ENCODE results near the gene ANO2.

Gene ANO2

GRCh38 chr12:5571115-5571514 is 373.9 kb downstream of the ANO2 start:
- Histone ChIP-seq H3K36me3 (replicated peaks) (no peaks in the 10 kb centered on the region), H3K27me3 (replicated peaks) (no peaks in the 10 kb centered on the region), H3K27ac (no peak overlapping the region), H3K4me3 (ENCODE audit: low read depth, low read length) (no peak overlapping the region)
- no peak for DNase-seq
- in situ Hi-C loops (cut with HindIII; ENCODE audit: low pct_ligation_motif_present, low sequenced_read_pairs), result no loop called here
- no peak for TF ChIP-seq CTCF (IDR thresholded peaks at IDR 0.05; ENCODE audit: low read depth, low read length, missing control alignments)

GRCh38 chr12:5570416-5570815 is 374.6 kb downstream of the ANO2 start:
- TF ChIP-seq CTCF (IDR thresholded peaks at IDR 0.05; ENCODE audit: low read depth, low read length, missing control alignments), result no peak
- Histone ChIP-seq H3K4me3 (ENCODE audit: low read depth, low read length) (no peak overlapping the region), H3K36me3 (replicated peaks) (no peaks in the 10 kb centered on the region), H3K27me3 (replicated peaks) (no peaks in the 10 kb centered on the region), H3K27ac (no peak overlapping the region)
- no peak for DNase-seq
- in situ Hi-C loops (cut with HindIII; ENCODE audit: low pct_ligation_motif_present, low sequenced_read_pairs), result no loop called here

- DNase-seq, result no peak
- Histone ChIP-seq H3K27me3 (replicated peaks) (no peaks in the 10 kb centered on the region), H3K4me3 (ENCODE audit: low read depth, low read length) (no peak overlapping the region), H3K36me3 (replicated peaks) (no peaks in the 10 kb centered on the region), H3K27ac (no peak overlapping the region)
- TF ChIP-seq CTCF (IDR thresholded peaks at IDR 0.05; ENCODE audit: low read depth, low read length, missing control alignments), result no peak
- in situ Hi-C loops (cut with HindIII; ENCODE audit: low pct_ligation_motif_present, low sequenced_read_pairs), result no loop called here
These were observed 376.6 kb downstream of the ANO2 start for GRCh38 chr12:5568325-5568981.

- no peaks in the 10 kb centered on the region for H3K27me3 ChIP-seq (replicated peaks)
- no peak for TF ChIP-seq CTCF (IDR thresholded peaks at IDR 0.05; ENCODE audit: low read depth, low read length, missing control alignments)
- no peak overlapping the region for H3K4me3 ChIP-seq (ENCODE audit: low read depth, low read length)
- H3K36me3 ChIP-seq (replicated peaks), result no peaks in the 10 kb centered on the region
- H3K27ac ChIP-seq, result no peak overlapping the region
- DNase-seq, result no peak
- in situ Hi-C loops (cut with HindIII; ENCODE audit: low pct_ligation_motif_present, low sequenced_read_pairs), result no loop called here
These were observed 377.9 kb downstream of the ANO2 start for GRCh38 chr12:5567016-5567725.

GRCh38 chr12:5565933-5566599 is 379.0 kb downstream of the ANO2 start:
- Histone ChIP-seq H3K27me3 (replicated peaks) (no peaks in the 10 kb centered on the region), H3K36me3 (replicated peaks) (no peaks in the 10 kb centered on the region), H3K27ac (no peak overlapping the region), H3K4me3 (ENCODE audit: low read depth, low read length) (no peak overlapping the region)
- in situ Hi-C loops (cut with HindIII; ENCODE audit: low pct_ligation_motif_present, low sequenced_read_pairs), result no loop called here
- TF ChIP-seq CTCF (IDR thresholded peaks at IDR 0.05; ENCODE audit: low read depth, low read length, missing control alignments), result peak; percentile 7
- DNase-seq, result no peak
